Measurements from ENCODE around the gene ENDOD1. TPM values are rescaled to one million over a fixed set of nuclear protein-coding genes. Genes with fewer than 3 reads are reported as not detected.

ENDOD1 gene
- total RNA-seq, 1 donor from 2014 or later, result 61.1 TPM

DNA sequence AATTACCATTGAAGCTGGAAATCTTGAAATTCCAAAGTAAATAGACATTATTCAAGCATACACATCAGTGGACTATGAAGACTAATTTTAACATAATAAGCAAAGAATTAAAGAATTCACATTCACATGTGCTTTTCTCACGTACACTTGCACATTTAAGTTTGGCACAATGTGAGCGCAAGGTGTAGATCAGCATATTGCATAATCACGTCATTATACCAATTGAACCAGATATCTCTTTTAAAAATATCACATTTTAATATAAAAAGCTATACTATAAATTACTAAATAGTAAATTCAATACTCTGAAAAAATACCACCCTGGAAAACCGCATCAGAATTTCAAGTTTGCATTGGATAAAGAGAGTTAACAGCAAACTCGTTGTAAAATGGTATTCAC is 80.6 kb downstream of the ENDOD1 start:
- no peak for DNase-seq (ENCODE audit: low read depth in 2 of 2)

DNA sequence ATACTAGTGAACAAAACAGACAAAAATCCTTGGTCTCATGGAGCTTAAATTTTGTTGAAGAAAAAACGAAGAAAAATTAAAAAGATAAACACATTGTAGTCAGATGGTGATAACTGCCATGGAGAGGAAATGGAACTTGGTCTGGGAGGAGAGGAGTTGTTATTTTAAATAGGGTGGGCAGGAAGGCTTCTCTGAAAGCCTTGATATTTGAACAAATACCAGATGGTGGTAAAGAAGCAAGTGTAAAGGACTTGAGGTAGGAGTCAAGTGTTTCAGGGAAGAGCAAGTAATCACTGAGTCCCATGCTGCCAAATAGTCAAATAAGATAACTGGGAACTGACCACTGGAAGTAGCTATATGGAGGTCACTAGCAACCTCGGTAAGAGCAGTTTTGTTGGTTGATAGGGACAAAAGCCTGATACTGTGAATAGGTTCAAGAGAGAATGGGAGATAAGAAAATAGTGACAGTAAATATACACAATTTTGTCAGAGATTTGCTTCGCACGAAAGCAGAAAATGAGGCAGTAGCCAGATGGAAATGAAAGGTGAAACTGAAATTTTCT is 86.3 kb downstream of the ENDOD1 start:
- no peak for DNase-seq (ENCODE audit: low read depth in 2 of 2)

Other genes with a start within 250 kb of the ENDOD1 start
- 24.2 and 28.4 TPM in 2 replicates for gene CWC15, start 116.3 kb upstream of the ENDOD1 start, total RNA-seq
- gene KDM4D, start 116.1 kb upstream of the ENDOD1 start, total RNA-seq, result 0.20 and 0.22 TPM in 2 replicates
- not detected in 2 replicates for gene KDM4E, start 64.6 kb upstream of the ENDOD1 start, total RNA-seq
- gene KDM4F, start 40.4 kb upstream of the ENDOD1 start, total RNA-seq, result not detected in 2 replicates
- gene SRSF8, start 22.9 kb upstream of the ENDOD1 start, total RNA-seq, result 17.9 and 20.4 TPM in 2 replicates
- 19.0 and 51.2 TPM in 2 replicates for gene SESN3, start 141.4 kb downstream of the ENDOD1 start, total RNA-seq